CD4-positive, CD25-positive, alpha-beta regulatory T cell (primary cell): ENCODE measurements around the gene HEYL. TPM values are rescaled to one million over a fixed set of nuclear protein-coding genes. Genes with fewer than 3 reads are reported as not detected.

Source experiments
- ATAC-seq, 2 donors: fragments of 150-1000 bp; cut with Tn5 transposase; one replicate each; pipeline ENCODE4 v1.10.0; 2021; ENCODE audit warnings: low read depth in 2 of 2, moderate number of reproducible peaks in 2 of 2, moderate library complexity in 1 of 2
- DNase-seq, 3 donors: peaks; one replicate each; pipeline versions ENCODE4 v3.0.0 to v3.0.0-alpha.2; 2012 to 2022; ENCODE audit warnings: mixed read lengths in 1 of 3
- H3K27ac ChIP-seq: one replicate; pipeline ENCODE4 v1.7.0; 2013; ENCODE audit warnings: mild to moderate bottlenecking, low read length; ENCODE audit not compliant: insufficient read depth, poor library complexity, severe bottlenecking
- H3K27me3 ChIP-seq: one replicate; pipeline ENCODE4 v1.7.0; 2013; ENCODE audit warnings: low read length; ENCODE audit not compliant: control insufficient read depth, insufficient read depth
- H3K36me3 ChIP-seq: one replicate; pipeline ENCODE4 v1.7.0; 2013; ENCODE audit warnings: mild to moderate bottlenecking, low read length, moderate library complexity; ENCODE audit not compliant: control insufficient read depth, insufficient read depth
- H3K4me1 ChIP-seq: 2 replicates; pipeline ENCODE4 v1.7.0; 2013; ENCODE audit warnings: mild to moderate bottlenecking, low read length; ENCODE audit not compliant: insufficient read depth, control insufficient read depth, poor library complexity, severe bottlenecking
- H3K4me3 ChIP-seq: one replicate; pipeline ENCODE4 v1.7.0; 2013; ENCODE audit warnings: low read depth, mild to moderate bottlenecking, low read length, moderate library complexity
- H3K9me3 ChIP-seq, 2 experiments: 1 replicate in 1 of 2; 2 replicates in 1 of 2; pipeline ENCODE4 v1.7.0; 2013; ENCODE audit warnings: low read length in 2 of 2, mild to moderate bottlenecking in 1 of 2, moderate library complexity in 1 of 2; ENCODE audit not compliant: control insufficient read depth in 2 of 2
- H3K27ac Mint-ChIP-seq, 3 donors: one replicate each; pipeline ENCODE4 v1.8.0; 2020 to 2022; ENCODE audit warnings: mild to moderate bottlenecking in 3 of 3, mixed read lengths in 3 of 3, moderate library complexity in 2 of 3
- H3K27me3 Mint-ChIP-seq: one replicate; pipeline ENCODE4 v1.8.0; 2022; ENCODE audit warnings: mild to moderate bottlenecking, mixed read lengths
- H3K36me3 Mint-ChIP-seq: one replicate; pipeline ENCODE4 v1.8.0; 2020; ENCODE audit warnings: mixed read lengths
- H3K4me1 Mint-ChIP-seq, 4 donors: one replicate each; pipeline ENCODE4 v1.8.0; 2020 to 2022; ENCODE audit warnings: mixed read lengths in 4 of 4, mild to moderate bottlenecking in 1 of 4
- H3K4me3 Mint-ChIP-seq, 4 donors: one replicate each; pipeline ENCODE4 v1.8.0; 2020 to 2022; ENCODE audit warnings: mild to moderate bottlenecking in 4 of 4, mixed read lengths in 4 of 4, moderate library complexity in 3 of 4
- H3K9me3 Mint-ChIP-seq, 7 donors: one replicate each; pipeline ENCODE4 v1.8.0; 2020 to 2022; ENCODE audit warnings: mixed read lengths in 7 of 7, mild to moderate bottlenecking in 3 of 7, moderate library complexity in 2 of 7
- polyA plus RNA-seq, 4 donors: library from polyadenylated mRNA; unstranded; fragments of 300-500 nt; fragmentation: Illumina TruSeq; gene quantifications; one replicate each; pipeline ENCODE4 v1.2.3, GENCODE V29; 2021
- total RNA-seq: library from RNA; stranded (reverse); gene quantifications from one replicate; pipeline ENCODE4 v1.2.3, GENCODE V29; 2022

The HEYL gene
- 0.25 TPM for total RNA-seq
- not detected for polyA plus RNA-seq

DNA sequence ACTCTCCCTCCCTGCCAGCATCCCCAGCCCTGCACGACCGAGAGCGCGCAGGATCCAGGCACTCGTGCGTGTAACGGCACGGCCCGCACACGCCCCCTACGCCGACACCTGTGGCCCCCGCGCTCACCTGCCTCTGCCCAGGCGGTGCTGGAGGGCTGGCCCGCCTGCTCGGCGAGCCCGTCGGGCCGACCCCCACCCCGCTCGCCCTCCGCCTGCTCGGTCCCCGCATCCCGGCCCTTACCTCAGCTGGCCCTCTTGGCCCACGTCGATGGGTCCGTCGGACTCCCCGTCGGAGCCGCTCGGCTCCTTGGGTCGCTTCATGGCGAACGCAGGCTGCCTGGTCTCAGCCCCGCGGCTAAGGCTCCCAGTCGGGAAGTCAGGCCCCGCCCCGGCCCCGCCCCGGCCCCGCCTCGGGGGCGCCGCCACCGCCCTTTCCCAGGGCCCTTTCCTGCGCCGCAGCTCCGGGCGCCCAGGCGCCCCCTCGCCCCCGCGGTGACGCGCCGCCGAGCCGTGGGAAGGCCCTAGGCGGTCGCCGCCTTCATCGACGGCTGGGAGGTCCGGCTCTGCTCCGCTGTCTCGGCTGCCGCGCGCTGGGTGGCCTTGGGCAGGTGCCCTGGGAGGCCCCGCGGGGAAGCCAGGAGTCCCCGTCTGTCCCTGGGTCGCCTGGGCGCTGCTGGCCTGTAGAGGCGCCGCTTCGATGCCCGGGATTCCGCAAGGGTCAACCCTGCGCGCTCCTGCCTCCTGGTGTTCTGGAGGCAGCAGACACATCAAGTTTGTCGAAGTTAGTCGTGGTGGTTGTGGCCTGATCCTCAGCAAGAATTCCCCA is at the start of gene HEYL:
HEYL (minus strand) TSS at position 339 of the 826 bp plus-strand sequence; CDS start at position 321, 18 bp downstream.
- Histone ChIP-seq H3K27ac (no peak within 1 kb of the TSS), H3K27me3 (peaks cover 9% of the 10 kb centered on the region), H3K4me1 (peaks cover 8% of the 10 kb centered on the region), H3K36me3 (no peaks in the 10 kb centered on the region), H3K4me3 (no peak within 1 kb of the TSS), H3K9me3 (no peaks in the 10 kb centered on the region)
- H3K27me3 Mint-ChIP-seq: peaks cover 27% of the 10 kb centered on the region
- no peaks in the 10 kb centered on the region for H3K9me3 Mint-ChIP-seq
- peak; percentile 13 to 42 (median 22) for DNase-seq
- peak within 1 kb of the TSS in 1 of 3 donors; percentile 65 for H3K27ac Mint-ChIP-seq
- peaks cover 0 to 6% (median 0%) of the 10 kb centered on the region in 4 donors for H3K4me1 Mint-ChIP-seq
- H3K4me3 Mint-ChIP-seq: peak within 1 kb of the TSS; percentile 48 to 74 (median 66)
- H3K36me3 Mint-ChIP-seq: peaks cover 1% of the 10 kb centered on the region
- ATAC-seq: peak; percentile 53 to 68

DNA sequence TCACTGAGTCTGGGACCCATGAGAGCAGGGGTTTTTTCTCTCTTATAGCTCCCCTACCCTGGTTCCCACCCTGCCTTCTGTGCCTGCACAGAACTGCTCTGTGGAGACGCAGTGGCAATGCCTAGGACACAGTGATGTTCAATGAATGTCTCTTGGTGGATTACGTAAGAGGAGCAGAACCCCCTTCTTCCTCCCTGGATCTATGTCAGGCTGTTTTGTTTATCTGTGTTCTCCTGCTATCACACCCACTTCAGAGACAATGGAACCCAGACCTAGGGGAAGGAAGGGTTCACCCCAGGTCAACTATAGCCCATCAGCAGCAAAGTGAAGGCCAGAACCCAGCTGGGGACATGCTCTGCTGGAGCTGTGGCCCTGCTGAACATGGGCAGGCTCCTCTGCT is 49.8 kb upstream of the HEYL start:
- Histone ChIP-seq H3K4me3 (no peak overlapping the region), H3K36me3 (no peaks in the 10 kb centered on the region), H3K4me1 (peaks cover 42% of the 10 kb centered on the region), H3K27me3 (no peaks in the 10 kb centered on the region), H3K27ac (no peak overlapping the region), H3K9me3 (no peaks in the 10 kb centered on the region)
- no peak for ATAC-seq
- Mint-ChIP-seq H3K27me3 (peaks cover 17% of the 10 kb centered on the region), H3K27ac (peak overlapping the region in 1 of 3 donors; percentile 8), H3K36me3 (peaks cover 8% of the 10 kb centered on the region), H3K4me3 (peak overlapping the region in 2 of 4 donors; percentile 49 to 86), H3K4me1 (peaks cover 5 to 67% (median 34%) of the 10 kb centered on the region in 4 donors), H3K9me3 (peaks cover 0 to 7% (median 0%) of the 10 kb centered on the region in 7 donors)
- DNase-seq: no peak

DNA sequence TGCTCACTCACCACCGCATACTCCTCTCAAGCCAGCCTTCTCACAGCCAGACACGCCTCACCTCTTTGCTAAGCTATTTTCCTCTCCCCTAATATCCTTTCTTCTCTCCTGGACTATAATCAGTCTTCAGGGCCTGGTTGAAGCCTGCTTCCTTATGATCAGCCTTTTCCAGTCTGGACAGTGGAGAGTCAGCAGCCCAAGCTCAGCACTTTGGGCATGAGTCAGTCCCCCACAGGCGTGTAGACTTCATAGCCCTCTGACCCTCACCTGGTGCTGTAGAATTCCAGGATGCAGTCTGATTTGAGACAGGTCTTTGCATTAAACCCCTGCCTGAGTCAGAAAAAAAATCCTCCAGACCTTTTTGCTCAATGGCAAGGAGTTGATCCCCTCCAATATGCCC is 49.3 kb upstream of the HEYL start:
- H3K9me3 ChIP-seq: no peaks in the 10 kb centered on the region
- peaks cover 46% of the 10 kb centered on the region for H3K4me1 ChIP-seq
- H3K9me3 Mint-ChIP-seq: peaks cover 0 to 7% (median 0%) of the 10 kb centered on the region in 7 donors
- no peaks in the 10 kb centered on the region for H3K27me3 ChIP-seq
- ATAC-seq (no peak), DNase-seq (no peak)
- H3K36me3 ChIP-seq: no peaks in the 10 kb centered on the region
- no peak overlapping the region for H3K4me3 ChIP-seq
- peak overlapping the region in 2 of 4 donors; percentile 49 to 86 for H3K4me3 Mint-ChIP-seq
- peak overlapping the region in 2 of 3 donors; percentile 8 to 54 for H3K27ac Mint-ChIP-seq
- H3K4me1 Mint-ChIP-seq: peaks cover 5 to 68% (median 32%) of the 10 kb centered on the region in 4 donors
- no peak overlapping the region for H3K27ac ChIP-seq
- H3K36me3 Mint-ChIP-seq: peaks cover 8% of the 10 kb centered on the region
- H3K27me3 Mint-ChIP-seq: peaks cover 17% of the 10 kb centered on the region

DNA sequence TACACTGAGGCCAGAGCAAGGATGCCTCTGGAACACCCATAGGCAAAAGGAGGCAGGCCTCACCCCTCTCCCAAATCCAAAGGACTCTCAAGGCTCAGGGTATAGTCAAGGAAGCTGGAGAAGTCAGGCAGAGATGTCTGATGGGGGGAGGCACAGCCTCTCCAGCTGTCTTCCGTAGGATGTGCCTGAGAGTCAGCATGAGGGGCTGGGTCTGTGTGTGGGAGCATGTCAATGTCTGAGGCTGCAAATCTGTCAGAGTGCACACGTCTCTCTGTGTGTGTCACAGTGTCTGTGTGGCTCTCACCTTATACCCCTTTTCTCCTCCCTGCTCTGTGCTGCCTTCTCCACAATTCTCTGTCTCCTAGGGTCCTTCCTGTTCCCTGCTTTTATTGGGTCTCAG is 47.8 kb upstream of the HEYL start:
- Mint-ChIP-seq H3K4me3 (peak overlapping the region in 1 of 4 donors; percentile 86), H3K36me3 (peaks cover 15% of the 10 kb centered on the region), H3K27ac (peak overlapping the region in 2 of 3 donors; percentile 64 to 95), H3K27me3 (peaks cover 10% of the 10 kb centered on the region), H3K9me3 (peaks cover 0 to 7% (median 0%) of the 10 kb centered on the region in 7 donors), H3K4me1 (peaks cover 5 to 72% (median 28%) of the 10 kb centered on the region in 4 donors)
- peaks cover 50% of the 10 kb centered on the region for H3K4me1 ChIP-seq
- no peak for DNase-seq
- no peak overlapping the region for H3K4me3 ChIP-seq
- no peaks in the 10 kb centered on the region for H3K9me3 ChIP-seq
- no peak overlapping the region for H3K27ac ChIP-seq
- ATAC-seq: no peak
- no peaks in the 10 kb centered on the region for H3K27me3 ChIP-seq
- no peaks in the 10 kb centered on the region for H3K36me3 ChIP-seq

DNA sequence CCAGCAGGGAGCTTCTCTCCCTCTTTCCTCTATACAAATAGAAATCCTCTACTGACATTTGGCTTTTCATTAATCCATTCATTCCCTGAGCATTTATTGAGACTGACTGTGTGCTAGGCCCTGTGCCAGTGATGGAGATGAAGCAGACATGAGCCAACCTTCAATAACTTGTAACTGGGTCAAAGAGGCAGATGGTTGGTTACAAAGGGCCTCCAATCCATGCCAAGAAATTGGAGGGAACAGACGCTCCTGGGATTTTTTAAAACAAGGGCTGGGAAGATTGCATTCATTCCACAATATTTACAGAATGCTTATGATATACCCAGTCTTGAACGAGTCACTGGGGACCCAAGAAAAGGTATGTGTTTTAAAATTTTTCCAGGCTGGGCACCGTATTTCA is 45.6 kb upstream of the HEYL start:
- Histone ChIP-seq H3K27ac (no peak overlapping the region), H3K9me3 (no peaks in the 10 kb centered on the region), H3K4me1 (peaks cover 51% of the 10 kb centered on the region), H3K36me3 (no peaks in the 10 kb centered on the region), H3K4me3 (no peak overlapping the region), H3K27me3 (no peaks in the 10 kb centered on the region)
- Mint-ChIP-seq H3K27me3 (peaks cover 8% of the 10 kb centered on the region), H3K27ac (peak overlapping the region; percentile 46 to 90 (median 81)), H3K4me3 (peak overlapping the region in 3 of 4 donors; percentile 17 to 75 (median 71)), H3K4me1 (peaks cover 7 to 75% (median 27%) of the 10 kb centered on the region in 4 donors), H3K36me3 (peaks cover 15% of the 10 kb centered on the region), H3K9me3 (peaks cover 0 to 7% (median 0%) of the 10 kb centered on the region in 7 donors)
- ATAC-seq (no peak), DNase-seq (no peak)

DNA sequence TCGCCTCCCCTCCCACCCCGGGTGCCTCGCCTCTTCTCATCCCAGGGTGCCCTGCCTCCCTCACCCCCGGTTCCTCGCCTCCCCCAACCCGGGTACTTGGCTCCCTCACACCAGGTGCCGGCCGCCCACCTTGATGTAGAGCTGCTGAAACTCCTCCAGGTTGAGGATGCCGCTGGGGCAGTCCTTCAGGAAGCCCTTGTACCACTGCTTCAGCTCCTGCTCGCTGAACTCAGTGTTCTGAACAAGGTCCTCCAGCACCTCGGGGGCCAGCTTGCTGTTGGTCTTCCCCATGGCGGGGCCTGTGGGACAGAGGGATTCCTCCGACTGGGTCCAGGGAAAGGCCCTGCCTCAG is 44.8 kb upstream of the HEYL start:
- no peak overlapping the region for H3K4me3 ChIP-seq

DNA sequence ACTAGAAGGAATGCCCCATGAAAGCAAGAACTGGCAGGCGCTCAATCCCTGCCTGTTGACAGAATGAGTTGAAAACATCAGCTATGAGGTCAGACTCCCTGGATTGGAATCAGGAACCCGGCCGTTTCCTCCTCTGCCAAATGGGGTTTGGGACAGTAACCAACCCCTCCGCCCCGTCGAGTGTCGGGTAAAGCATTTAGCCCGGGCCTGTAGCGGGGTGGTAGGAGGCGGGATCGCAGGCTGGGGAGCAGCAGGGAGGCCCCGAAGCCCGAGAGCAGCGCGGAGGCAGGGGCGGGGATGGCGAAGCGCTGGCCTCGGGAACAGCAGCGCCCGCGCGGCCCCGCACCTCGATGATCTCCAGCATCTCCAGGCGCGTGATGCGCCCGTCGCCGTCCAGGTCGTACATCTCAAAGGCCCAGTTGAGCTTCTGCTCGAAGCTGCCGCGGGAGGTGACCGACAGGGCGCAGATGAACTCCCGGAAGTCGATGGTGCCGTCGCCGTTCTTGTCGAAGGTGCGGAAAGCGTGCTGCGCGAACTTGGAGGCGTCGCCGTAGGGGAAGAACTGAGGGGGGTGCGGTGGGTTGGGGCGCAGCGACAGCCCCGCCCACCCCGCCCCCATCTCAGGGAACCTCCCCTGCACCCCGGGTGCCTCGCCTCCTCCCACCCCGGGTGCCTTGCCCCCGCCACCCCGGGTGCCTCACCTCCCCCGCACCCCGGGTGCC is 44.3 kb upstream of the HEYL start:
- H3K4me1 ChIP-seq: peaks cover 41% of the 10 kb centered on the region
- H3K9me3 ChIP-seq: no peaks in the 10 kb centered on the region
- Mint-ChIP-seq H3K4me3 (peak overlapping the region in 3 of 4 donors; percentile 44 to 68 (median 56)), H3K27ac (peak overlapping the region; percentile 77 to 94 (median 85)), H3K36me3 (peaks cover 21% of the 10 kb centered on the region), H3K27me3 (peaks cover 4% of the 10 kb centered on the region), H3K9me3 (peaks cover 0 to 7% (median 0%) of the 10 kb centered on the region in 7 donors), H3K4me1 (peaks cover 5 to 71% (median 19%) of the 10 kb centered on the region in 4 donors)
- H3K36me3 ChIP-seq: peaks cover 5% of the 10 kb centered on the region
- no peaks in the 10 kb centered on the region for H3K27me3 ChIP-seq
- ATAC-seq (peak; percentile 57 to 63), DNase-seq (peak; percentile 33 to 74 (median 63))
- no peak overlapping the region for H3K4me3 ChIP-seq
- H3K27ac ChIP-seq: peak overlapping the region; percentile 58

More for the DNA sequence above, 44.8 kb upstream of the HEYL start:
- H3K36me3 Mint-ChIP-seq: peaks cover 17% of the 10 kb centered on the region
- peak overlapping the region; percentile 8 for H3K27ac ChIP-seq
- peaks cover 4% of the 10 kb centered on the region for H3K27me3 Mint-ChIP-seq
- ATAC-seq (peak in 1 of 2 donors; percentile 6), DNase-seq (no peak)
- peaks cover 45% of the 10 kb centered on the region for H3K4me1 ChIP-seq
- H3K4me1 Mint-ChIP-seq: peaks cover 5 to 73% (median 21%) of the 10 kb centered on the region in 4 donors
- H3K27ac Mint-ChIP-seq: peak overlapping the region; percentile 81 to 90 (median 88)
- no peaks in the 10 kb centered on the region for H3K27me3 ChIP-seq
- H3K9me3 ChIP-seq: no peaks in the 10 kb centered on the region
- peak overlapping the region in 3 of 4 donors; percentile 56 to 75 (median 71) for H3K4me3 Mint-ChIP-seq
- peaks cover 4% of the 10 kb centered on the region for H3K36me3 ChIP-seq
- H3K9me3 Mint-ChIP-seq: peaks cover 0 to 7% (median 0%) of the 10 kb centered on the region in 7 donors
